CD14-positive monocyte (primary cell): Measurements from ENCODE around the gene RC3H1. TPM values are rescaled to one million over a fixed set of nuclear protein-coding genes. Genes with fewer than 3 reads are reported as not detected.

ENCODE experiments used
- DNase-seq, 3 donors: peaks; one replicate each; pipeline ENCODE4 v3.0.0-alpha.2; 2011 to 2022
- H2AFZ ChIP-seq: 2 replicates; pipeline ENCODE4 v1.6.0; 2012; ENCODE audit warnings: mild to moderate bottlenecking, low read depth, low read length, inconsistent platforms; ENCODE audit not compliant: insufficient read depth, poor library complexity, severe bottlenecking
- H3K27ac ChIP-seq, 2 donors: 1 replicate in 1 of 2; 2 replicates in 1 of 2; pipeline ENCODE4 v1.5.1; 2012 to 2013; ENCODE audit warnings: low read length in 2 of 2, control low read depth in 1 of 2, inconsistent platforms in 1 of 2, low read depth in 1 of 2, mild to moderate bottlenecking in 1 of 2
- H3K27me3 ChIP-seq, 2 donors: one replicate each; pipeline versions ENCODE4 v1.6.0 to v1.6.1; 2011 to 2013; ENCODE audit warnings: low read length in 2 of 2; ENCODE audit not compliant: control insufficient read depth in 2 of 2, insufficient read depth in 2 of 2
- H3K36me3 ChIP-seq, 2 donors: replicated peaks in 1 of 2; 1 replicate in 1 of 2; 2 replicates in 1 of 2; pipeline versions ENCODE4 v1.5.1 to v1.6.1; 2012 to 2013; ENCODE audit warnings: low read length in 2 of 2, control low read depth in 1 of 2, inconsistent platforms in 1 of 2, mild to moderate bottlenecking in 1 of 2; ENCODE audit not compliant: insufficient read depth in 2 of 2, control insufficient read depth in 1 of 2
- H3K4me1 ChIP-seq, 2 donors: 1 replicate in 1 of 2; 2 replicates in 1 of 2; pipeline versions ENCODE4 v1.5.1 to v1.6.1; 2012 to 2013; ENCODE audit warnings: low read length in 2 of 2, control low read depth in 1 of 2, inconsistent platforms in 1 of 2, mild to moderate bottlenecking in 1 of 2, moderate library complexity in 1 of 2; ENCODE audit not compliant: insufficient read depth in 2 of 2, control insufficient read depth in 1 of 2
- H3K4me2 ChIP-seq: replicated peaks from 2 replicates; pipeline ENCODE3; 2012; ENCODE audit warnings: low read length, moderate library complexity, mild to moderate bottlenecking; ENCODE audit not compliant: poor library complexity, severe bottlenecking; ENCODE audit errors: extremely low read depth
- H3K4me3 ChIP-seq, 3 experiments: fragments of 200-600 bp in 1 of 3; sonication (generic) in 1 of 3; replicated peaks in 1 of 3; 1 replicate in 2 of 3; 2 replicates in 1 of 3; pipeline ENCODE4 v1.5.1; 2011 to 2013; ENCODE audit warnings: low read length in 3 of 3, mild to moderate bottlenecking in 3 of 3, control low read depth in 2 of 3, low read depth in 2 of 3, inconsistent platforms in 1 of 3, moderate library complexity in 1 of 3
- H3K79me2 ChIP-seq: 2 replicates; pipeline ENCODE4 v1.6.0; 2012; ENCODE audit warnings: mild to moderate bottlenecking, control low read depth, inconsistent platforms, low read length, moderate library complexity; ENCODE audit not compliant: insufficient read depth
- H3K9ac ChIP-seq: 2 replicates; pipeline ENCODE4 v1.6.0; 2017; ENCODE audit warnings: low read length, mild to moderate bottlenecking; ENCODE audit not compliant: insufficient read depth, poor library complexity, severe bottlenecking
- H3K9me3 ChIP-seq, 2 donors: replicated peaks in 1 of 2; 1 replicate in 1 of 2; 2 replicates in 1 of 2; pipeline versions ENCODE4 v1.5.1 to v1.6.1; 2012 to 2013; ENCODE audit warnings: low read length in 2 of 2, control low read depth in 1 of 2; ENCODE audit not compliant: control insufficient read depth in 1 of 2, insufficient read depth in 1 of 2
- H4K20me1 ChIP-seq: 2 replicates; pipeline ENCODE4 v1.6.0; 2012; ENCODE audit warnings: mild to moderate bottlenecking, low read length, control low read depth, moderate library complexity; ENCODE audit not compliant: insufficient read depth
- H3K27ac Mint-ChIP-seq, 7 donors: one replicate each; pipeline ENCODE4 v1.8.0; 2020; ENCODE audit warnings: mild to moderate bottlenecking in 7 of 7, mixed read lengths in 7 of 7, moderate library complexity in 6 of 7, inconsistent platforms in 2 of 7
- H3K27me3 Mint-ChIP-seq, 3 donors: one replicate each; pipeline ENCODE4 v1.8.0; 2021 to 2022; ENCODE audit warnings: low read depth in 3 of 3, mild to moderate bottlenecking in 3 of 3, mixed read lengths in 3 of 3, moderate library complexity in 3 of 3, inconsistent platforms in 1 of 3
- H3K36me3 Mint-ChIP-seq, 2 donors: one replicate each; pipeline ENCODE4 v1.8.0; 2020; ENCODE audit warnings: mixed read lengths in 2 of 2, inconsistent platforms in 1 of 2, mild to moderate bottlenecking in 1 of 2
- H3K4me1 Mint-ChIP-seq: one replicate; pipeline ENCODE4 v1.8.0; 2020; ENCODE audit warnings: mild to moderate bottlenecking, mixed read lengths
- H3K4me3 Mint-ChIP-seq, 2 donors: one replicate each; pipeline ENCODE4 v1.8.0; 2020; ENCODE audit warnings: mild to moderate bottlenecking in 2 of 2, mixed read lengths in 2 of 2, moderate library complexity in 1 of 2
- H3K9me3 Mint-ChIP-seq, 7 donors: one replicate each; pipeline ENCODE4 v1.8.0; 2020 to 2022; ENCODE audit warnings: mixed read lengths in 7 of 7, mild to moderate bottlenecking in 6 of 7, moderate library complexity in 6 of 7, inconsistent platforms in 2 of 7
- CTCF ChIP-seq: fragments of 200-600 bp; IDR thresholded peaks from one replicate; pipeline ENCODE4 v1.8.0; 2022; ENCODE audit warnings: antibody characterized with exemption, mild to moderate bottlenecking
- WGBS: methylation state at CpG from one replicate; pipeline ENCODE4 v1.1.5; 2013; ENCODE audit warnings: missing lambda C conversion rate; ENCODE audit not compliant: insufficient coverage; 5-methylcytosine and 5-hydroxymethylcytosine counted together
- intact Hi-C, 2 donors: fragments of 100-400 bp; cut with micrococcal nuclease; formaldehyde crosslinking; loops; one replicate each; pipeline versions ENCODE4 v1.15.0 to v1.15.1; 2023
- polyA plus RNA-seq, 3 donors: library from polyadenylated mRNA; depleted of rRNA in 1 of 3; unstranded in 2 of 3; stranded (reverse) in 1 of 3; fragments of 300-500 nt in 2 of 3; fragments of >200 nt in 1 of 3; fragmentation: Illumina TruSeq in 2 of 3; gene quantifications; 1 replicate in 2 of 3; 2 replicates in 1 of 3; pipeline ENCODE4 v1.2.3, GENCODE V29; 2012 to 2021

RC3H1 gene
- polyA plus RNA-seq, 3 donors: 3.8 to 17.3 (median 7.8) TPM

- peak; percentile 21 to 40 (median 26) for DNase-seq
- Mint-ChIP-seq H3K27ac (peak overlapping the region; percentile 87 to 97 (median 94)), H3K4me3 (peak overlapping the region; percentile 93 to 100), H3K4me1 (peaks cover 52% of the 10 kb centered on the region), H3K36me3 (peaks cover 4 to 6% of the 10 kb centered on the region in 2 donors), H3K27me3 (no peaks in the 10 kb centered on the region), H3K9me3 (peaks cover 0 to 2% (median 0%) of the 10 kb centered on the region in 7 donors)
- H3K4me3 ChIP-seq: peak overlapping the region; percentile 66 to 96 (median 81)
- H3K27me3 ChIP-seq: no peaks in the 10 kb centered on the region
- H3K4me1 ChIP-seq: peaks cover 40 to 61% of the 10 kb centered on the region in 2 donors
- under 1% methylated on average over 29 of the region's 36 CpGs for whole genome bisulfite sequencing
- peak overlapping the region; percentile 83 to 99 for H3K27ac ChIP-seq
- peak overlapping the region; percentile 88 for H2AFZ ChIP-seq
- H3K36me3 ChIP-seq: no peaks in the 10 kb centered on the region
- peak overlapping the region; percentile 99 for H3K9ac ChIP-seq
- peaks cover 62% of the 10 kb centered on the region for H3K79me2 ChIP-seq
- H3K4me2 ChIP-seq: peak overlapping the region; percentile 89
- no peaks in the 10 kb centered on the region for H3K9me3 ChIP-seq
- H4K20me1 ChIP-seq: peaks cover 50% of the 10 kb centered on the region
- no peak for TF ChIP-seq CTCF
- intact Hi-C loops: loop anchor here (2.0 to 10.0 kb wide), 5 partner anchors 133 to 983 kb away; partner anchors contain the start of genes RABGAP1L (in 2 of the 2), CACYBP (in 1 of the 2), PRDX6 (in 1 of the 2) and ZBTB37 (in 1 of the 2)
Measured at GRCh38 chr1:174021591-174022079, 522 bp downstream of the RC3H1 start.

GRCh38 chr1:174018565-174018964 is 3.6 kb downstream of the RC3H1 start:
- intact Hi-C loops: no loop called here
- Histone ChIP-seq H3K4me2 (peak overlapping the region; percentile 2), H3K27me3 (no peaks in the 10 kb centered on the region), H3K4me3 (no peak overlapping the region), H3K9me3 (no peaks in the 10 kb centered on the region), H3K9ac (no peak overlapping the region), H4K20me1 (peaks cover 78% of the 10 kb centered on the region), H2AFZ (no peak overlapping the region), H3K36me3 (no peaks in the 10 kb centered on the region), H3K79me2 (peaks cover 93% of the 10 kb centered on the region), H3K4me1 (peaks cover 40 to 63% of the 10 kb centered on the region in 2 donors), H3K27ac (peak overlapping the region in 1 of 2 donors; percentile 52)
- WGBS: 90% methylated on average over 2 of the region's 2 CpGs
- H3K36me3 Mint-ChIP-seq: peaks cover 4 to 10% of the 10 kb centered on the region in 2 donors
- no peak for DNase-seq
- peak overlapping the region in 1 of 7 donors; percentile 10 for H3K27ac Mint-ChIP-seq
- H3K4me1 Mint-ChIP-seq: peaks cover 65% of the 10 kb centered on the region
- TF ChIP-seq CTCF: no peak
- peaks cover 0 to 1% (median 0%) of the 10 kb centered on the region in 7 donors for H3K9me3 Mint-ChIP-seq
- H3K4me3 Mint-ChIP-seq: no peak overlapping the region
- no peaks in the 10 kb centered on the region for H3K27me3 Mint-ChIP-seq
